HUES64 (cell line): ENCODE measurements around the gene TMEM63C. TPM values are rescaled to one million over a fixed set of nuclear protein-coding genes. Genes with fewer than 3 reads are reported as not detected.

Source experiments
- H3K27ac ChIP-seq: 2 replicates; pipeline ENCODE4 v1.7.0; 2013; ENCODE audit warnings: low read depth, low read length, inconsistent platforms
- H3K27me3 ChIP-seq: 2 replicates; pipeline ENCODE4 v1.6.1; 2013; ENCODE audit warnings: mild to moderate bottlenecking, low read length; ENCODE audit not compliant: insufficient read depth
- H3K36me3 ChIP-seq: 2 replicates; pipeline ENCODE4 v1.6.1; 2013; ENCODE audit warnings: mild to moderate bottlenecking, low read length; ENCODE audit not compliant: insufficient read depth
- H3K4me1 ChIP-seq: 2 replicates; pipeline ENCODE4 v1.6.1; 2013; ENCODE audit warnings: mild to moderate bottlenecking, low read length, moderate library complexity; ENCODE audit not compliant: insufficient read depth
- H3K4me3 ChIP-seq: 2 replicates; pipeline ENCODE4 v1.5.1; 2013; ENCODE audit warnings: mild to moderate bottlenecking, low read length, moderate library complexity
- H3K9ac ChIP-seq: 2 replicates; pipeline ENCODE4 v1.6.1; 2013; ENCODE audit warnings: mild to moderate bottlenecking, low read depth, low read length
- H3K9me3 ChIP-seq: 2 replicates; pipeline ENCODE4 v1.6.1; 2013; ENCODE audit warnings: low read depth, low read length; ENCODE audit not compliant: insufficient read depth
- WGBS: fragments of 150-250, 120-280 bp; methylation state at CpG from one replicate; pipeline ENCODE4 v1.1.7; 2013; ENCODE audit warnings: missing lambda C conversion rate; 5-methylcytosine and 5-hydroxymethylcytosine counted together
- polyA plus RNA-seq, 2 experiments: library from polyadenylated mRNA; stranded (reverse); fragments of 50-300 nt; gene quantifications; one replicate each; pipeline ENCODE4 v1.2.3, GENCODE V29; 2013

Gene TMEM63C, protein sequence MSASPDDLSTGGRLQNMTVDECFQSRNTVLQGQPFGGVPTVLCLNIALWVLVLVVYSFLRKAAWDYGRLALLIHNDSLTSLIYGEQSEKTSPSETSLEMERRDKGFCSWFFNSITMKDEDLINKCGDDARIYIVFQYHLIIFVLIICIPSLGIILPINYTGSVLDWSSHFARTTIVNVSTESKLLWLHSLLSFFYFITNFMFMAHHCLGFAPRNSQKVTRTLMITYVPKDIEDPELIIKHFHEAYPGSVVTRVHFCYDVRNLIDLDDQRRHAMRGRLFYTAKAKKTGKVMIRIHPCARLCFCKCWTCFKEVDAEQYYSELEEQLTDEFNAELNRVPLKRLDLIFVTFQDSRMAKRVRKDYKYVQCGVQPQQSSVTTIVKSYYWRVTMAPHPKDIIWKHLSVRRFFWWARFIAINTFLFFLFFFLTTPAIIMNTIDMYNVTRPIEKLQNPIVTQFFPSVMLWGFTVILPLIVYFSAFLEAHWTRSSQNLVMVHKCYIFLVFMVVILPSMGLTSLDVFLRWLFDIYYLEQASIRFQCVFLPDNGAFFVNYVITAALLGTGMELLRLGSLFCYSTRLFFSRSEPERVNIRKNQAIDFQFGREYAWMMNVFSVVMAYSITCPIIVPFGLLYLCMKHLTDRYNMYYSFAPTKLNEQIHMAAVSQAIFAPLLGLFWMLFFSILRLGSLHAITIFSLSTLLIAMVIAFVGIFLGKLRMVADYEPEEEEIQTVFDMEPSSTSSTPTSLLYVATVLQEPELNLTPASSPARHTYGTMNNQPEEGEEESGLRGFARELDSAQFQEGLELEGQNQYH
- 1.6 TPM for polyA plus RNA-seq (2013, experiment 1 of 2)
- polyA plus RNA-seq (2013, experiment 2 of 2), result 2.4 TPM

- peaks cover under 1% of the 10 kb centered on the region; the same call in 1 of the 2 replicates for H3K4me1 ChIP-seq
- H3K4me3 ChIP-seq, result peak within 1 kb of the TSS; percentile 69
- no peak within 1 kb of the TSS for H3K27ac ChIP-seq
- H3K9me3 ChIP-seq, result no peaks in the 10 kb centered on the region
- H3K36me3 ChIP-seq, result no peaks in the 10 kb centered on the region
- H3K27me3 ChIP-seq, result peaks cover 9% of the 10 kb centered on the region; the same call in 1 of the 2 replicates
- WGBS, result 1% methylated on average over 45 of the region's 46 CpGs
- peak within 1 kb of the TSS; percentile 40 for H3K9ac ChIP-seq
Observed at GRCh38 chr14:77181603-77182437, at the start of gene TMEM63C. Gene TMEM63C, plus strand, starts transcription at chr14:77181798. Its CDS starts 37,016 bp downstream, at chr14:77218814.

GRCh38 chr14:77131871-77132486 lies 49.6 kb upstream of the TMEM63C start:
- no peak overlapping the region for H3K4me3 ChIP-seq
- peaks cover 6% of the 10 kb centered on the region; the same call in 1 of the 2 replicates for H3K36me3 ChIP-seq
- peaks cover 4% of the 10 kb centered on the region; the same call in 1 of the 2 replicates for H3K27me3 ChIP-seq
- H3K27ac ChIP-seq, result no peak overlapping the region
- no peaks in the 10 kb centered on the region for H3K4me1 ChIP-seq
- 85% methylated on average over 5 of the region's 5 CpGs for WGBS
- H3K9me3 ChIP-seq, result no peaks in the 10 kb centered on the region
- no peak overlapping the region for H3K9ac ChIP-seq

DNA sequence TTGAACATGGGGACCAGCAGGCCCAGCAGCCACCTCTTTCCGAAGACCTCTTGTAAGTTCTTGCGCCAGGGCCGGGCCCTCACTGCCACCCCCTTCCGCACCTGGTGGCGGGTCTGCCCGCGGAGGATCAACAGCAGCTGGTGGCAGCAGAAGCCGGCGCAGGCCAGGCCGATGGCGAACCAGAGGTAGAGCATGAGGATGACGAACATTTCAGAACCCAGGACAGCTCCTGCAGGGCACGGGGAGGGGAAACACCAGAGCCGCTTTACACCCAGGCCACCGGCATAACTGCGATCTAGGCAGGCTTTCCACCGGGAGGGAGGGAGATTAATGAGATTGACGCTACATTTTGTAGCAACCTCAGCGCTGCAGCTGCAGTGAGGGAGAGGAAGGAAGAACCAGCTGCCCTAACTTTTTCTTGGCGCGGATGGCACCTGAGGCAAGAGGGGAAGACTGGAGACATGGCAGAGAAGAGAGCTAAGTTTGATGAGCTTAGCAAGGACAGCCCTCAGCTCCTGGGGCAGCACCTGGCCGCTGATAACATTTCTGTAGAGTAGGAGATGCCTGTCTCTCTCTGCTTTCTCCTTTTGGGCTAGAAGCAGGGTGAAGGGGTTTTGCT lies 47.8 kb upstream of the TMEM63C start:
- H3K9ac ChIP-seq, result no peak overlapping the region
- peaks cover 4% of the 10 kb centered on the region; the same call in 1 of the 2 replicates for H3K27me3 ChIP-seq
- no peak overlapping the region for H3K4me3 ChIP-seq
- no peaks in the 10 kb centered on the region for H3K9me3 ChIP-seq
- H3K4me1 ChIP-seq, result no peaks in the 10 kb centered on the region
- peaks cover 13% of the 10 kb centered on the region; the same call in 1 of the 2 replicates for H3K36me3 ChIP-seq
- 15% methylated on average over 22 of the region's 22 CpGs for WGBS
- H3K27ac ChIP-seq, result no peak overlapping the region

GRCh38 chr14:77139022-77139421 lies 42.6 kb upstream of the TMEM63C start:
- Histone ChIP-seq H3K4me1 (peaks cover 24% of the 10 kb centered on the region), H3K27me3 (peaks cover 47% of the 10 kb centered on the region), H3K9me3 (no peaks in the 10 kb centered on the region), H3K27ac (no peak overlapping the region), H3K36me3 (peaks cover 13% of the 10 kb centered on the region; the same call in 1 of the 2 replicates), H3K4me3 (no peak overlapping the region), H3K9ac (no peak overlapping the region)
- 88% methylated on average over 15 of the region's 15 CpGs for WGBS

DNA sequence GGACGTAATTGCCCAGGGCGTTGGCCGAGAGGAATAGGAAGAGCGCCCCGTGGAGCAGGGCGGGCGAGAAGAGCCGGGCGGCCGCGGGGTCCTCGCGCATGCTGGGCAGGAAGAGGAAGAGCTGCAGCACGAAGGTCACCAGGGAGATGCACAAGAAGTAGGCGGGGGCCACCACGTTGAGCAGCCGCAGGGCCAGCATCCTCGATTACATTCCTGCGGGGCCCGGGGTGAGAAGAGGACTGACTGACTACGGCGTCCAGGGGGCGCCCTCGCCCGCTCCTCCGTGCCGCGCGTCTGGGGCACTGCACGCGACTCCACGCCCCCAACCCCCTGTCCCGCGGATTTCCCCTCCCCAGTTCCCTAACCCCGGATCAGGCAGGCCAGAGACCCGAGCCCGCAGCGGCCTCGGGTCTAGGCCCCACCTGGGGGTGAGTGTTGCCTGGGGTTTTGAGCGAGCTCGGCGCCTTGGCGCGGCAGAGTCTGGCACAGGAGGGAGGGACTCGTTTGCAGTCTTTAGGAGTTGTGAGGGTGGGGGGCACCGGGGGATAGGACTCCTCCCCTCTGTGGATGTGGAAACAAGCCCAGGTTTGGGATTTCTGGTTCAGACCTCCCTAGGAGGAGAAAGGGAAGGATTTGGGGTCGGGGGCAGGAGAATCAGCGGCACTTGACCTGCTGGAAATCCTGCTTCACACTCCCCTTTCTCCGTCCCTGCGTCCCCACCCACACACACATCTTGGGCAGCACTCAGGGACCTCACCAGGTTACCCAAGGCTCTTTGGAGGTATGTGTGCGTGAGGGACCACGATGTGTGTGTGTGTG lies 41.8 kb upstream of the TMEM63C start:
- H3K4me1 ChIP-seq, result peaks cover 29% of the 10 kb centered on the region
- H3K9ac ChIP-seq, result no peak overlapping the region
- no peaks in the 10 kb centered on the region for H3K9me3 ChIP-seq
- 5% methylated on average over 48 of the region's 52 CpGs for WGBS
- H3K27me3 ChIP-seq, result peaks cover 50% of the 10 kb centered on the region
- H3K4me3 ChIP-seq, result peak overlapping the region; percentile 55
- no peak overlapping the region for H3K27ac ChIP-seq
- peaks cover 13% of the 10 kb centered on the region; the same call in 1 of the 2 replicates for H3K36me3 ChIP-seq

- peak overlapping the region; percentile 46 for H3K9ac ChIP-seq
- WGBS, result under 1% methylated on average over 67 of the region's 67 CpGs
- peak overlapping the region; percentile 55 for H3K4me3 ChIP-seq
Observed at GRCh38 chr14:77140359-77141213, 41.0 kb upstream of the TMEM63C start.

GRCh38 chr14:77141214-77142004 lies 40.2 kb upstream of the TMEM63C start, which contains the start of gene ZDHHC22:
Gene ZDHHC22, minus strand, starts transcription at chr14:77141791. Its CDS starts 2,053 bp downstream, at chr14:77139738.
- no peak within 1 kb of the TSS; the same call in 1 of the 2 replicates for H3K27ac ChIP-seq
- no peaks in the 10 kb centered on the region for H3K9me3 ChIP-seq
- peaks cover 59% of the 10 kb centered on the region for H3K27me3 ChIP-seq
- peak within 1 kb of the TSS; percentile 55 for H3K4me3 ChIP-seq
- WGBS, result under 1% methylated on average over 77 of the region's 77 CpGs
- H3K9ac ChIP-seq, result peak within 1 kb of the TSS; percentile 46
- peaks cover 45% of the 10 kb centered on the region for H3K4me1 ChIP-seq
- peaks cover 9% of the 10 kb centered on the region; the same call in 1 of the 2 replicates for H3K36me3 ChIP-seq

More at GRCh38 chr14:77140359-77141213, 41.0 kb upstream of the TMEM63C start:
- peaks cover 37% of the 10 kb centered on the region for H3K4me1 ChIP-seq
- H3K9me3 ChIP-seq, result no peaks in the 10 kb centered on the region
- H3K27ac ChIP-seq, result no peak overlapping the region
- peaks cover 53% of the 10 kb centered on the region for H3K27me3 ChIP-seq
- peaks cover 13% of the 10 kb centered on the region; the same call in 1 of the 2 replicates for H3K36me3 ChIP-seq

GRCh38 chr14:77142005-77142800 lies 39.4 kb upstream of the TMEM63C start:
- peaks cover 5% of the 10 kb centered on the region; the same call in 1 of the 2 replicates for H3K36me3 ChIP-seq
- no peak overlapping the region; the same call in 1 of the 2 replicates for H3K27ac ChIP-seq
- peaks cover 49% of the 10 kb centered on the region for H3K4me1 ChIP-seq
- WGBS, result 15% methylated on average over 9 of the region's 9 CpGs
- peak overlapping the region; percentile 55 for H3K4me3 ChIP-seq
- peaks cover 59% of the 10 kb centered on the region for H3K27me3 ChIP-seq
- no peaks in the 10 kb centered on the region for H3K9me3 ChIP-seq
- H3K9ac ChIP-seq, result no peak overlapping the region
